NCI-H2081 treated with DMSO at 0.1 percent for 48 hours (cell line): Measurements from ENCODE around the gene SMIM44.
"Not testable (repeated sequence)": the region's sequence is repeated elsewhere in the genome, so short reads cannot be mapped to it uniquely, and the experiment has no call there.

ENCODE experiments used
- DNase-seq: peaks from one replicate; lab custom pipeline; 2025; lab: John Stamatoyannopoulos, UW

The SMIM44 gene

DNA sequence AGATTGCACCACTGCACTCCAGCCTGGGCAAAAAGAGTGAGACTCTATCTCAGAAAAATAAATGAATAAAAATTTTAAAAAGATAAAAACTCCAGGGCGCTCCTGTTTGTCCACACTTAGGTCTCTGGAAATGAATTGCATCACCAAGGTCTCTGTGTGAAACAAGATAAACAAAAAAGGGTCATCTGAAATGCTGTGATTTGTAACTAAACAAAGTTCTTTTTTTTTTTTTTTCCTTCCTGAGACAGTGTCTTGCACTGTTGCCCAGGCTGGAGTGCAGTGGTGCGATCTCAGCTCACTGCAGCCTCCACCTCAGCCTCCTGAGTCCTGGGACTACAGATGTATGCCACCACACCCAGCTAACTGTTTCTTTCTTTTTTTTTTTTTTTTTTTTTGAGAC lies 34.4 kb upstream of the SMIM44 start:
- DNase-seq = no peak

DNA sequence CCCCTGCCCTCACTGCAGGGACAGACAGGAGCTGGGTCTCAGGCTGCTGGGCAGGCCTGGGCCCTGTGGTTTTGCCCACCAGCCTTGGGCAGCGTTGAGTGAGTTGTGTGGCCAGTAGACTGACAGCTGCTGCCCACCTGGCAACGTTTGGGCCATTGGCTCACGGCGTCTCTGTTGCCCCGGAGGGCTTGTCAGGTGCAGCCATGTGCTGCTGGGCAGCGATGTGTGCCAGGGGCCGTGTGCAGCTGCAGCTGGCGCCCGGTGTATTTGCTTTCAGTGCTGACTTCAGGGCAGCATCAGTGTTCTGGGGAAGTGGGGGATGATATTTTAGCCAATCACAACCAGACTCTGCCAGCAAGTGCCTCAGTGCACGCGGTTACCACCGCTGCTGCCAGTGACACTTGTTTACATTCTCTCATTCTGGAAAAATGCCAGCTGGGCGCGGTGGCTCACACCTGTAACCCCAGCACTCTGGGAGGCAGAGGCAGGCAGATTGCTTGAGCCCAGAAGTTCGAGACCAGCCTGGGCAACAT lies 33.5 kb upstream of the SMIM44 start:
- DNase-seq = peak; percentile 93

DNA sequence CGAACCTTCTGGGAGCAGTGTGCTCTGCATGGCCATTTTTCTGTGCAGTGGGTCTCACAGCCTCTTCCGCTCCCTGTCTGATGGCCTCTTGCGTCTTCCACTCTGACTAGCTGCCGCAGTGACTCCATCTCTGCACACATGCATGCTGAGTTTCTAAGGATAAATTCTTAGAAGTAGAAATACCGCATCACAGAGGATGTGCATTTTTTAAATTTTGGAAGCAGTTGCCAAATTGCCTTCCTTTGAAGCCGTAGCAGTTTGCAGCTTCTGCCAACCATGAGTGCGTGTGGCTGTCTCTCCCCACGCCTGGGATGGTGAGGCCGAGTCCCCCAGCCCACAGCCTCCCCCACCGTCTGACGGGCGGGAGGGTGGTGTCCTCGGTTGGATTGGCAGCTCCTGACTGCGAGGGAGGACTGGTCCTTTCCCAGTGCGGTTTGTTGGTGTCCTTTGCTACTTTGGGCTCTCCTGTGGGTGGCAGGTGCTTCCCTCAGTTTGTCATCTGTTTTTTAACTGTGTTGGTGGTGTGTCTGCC lies 32.7 kb upstream of the SMIM44 start:
- no peak for DNase-seq

DNA sequence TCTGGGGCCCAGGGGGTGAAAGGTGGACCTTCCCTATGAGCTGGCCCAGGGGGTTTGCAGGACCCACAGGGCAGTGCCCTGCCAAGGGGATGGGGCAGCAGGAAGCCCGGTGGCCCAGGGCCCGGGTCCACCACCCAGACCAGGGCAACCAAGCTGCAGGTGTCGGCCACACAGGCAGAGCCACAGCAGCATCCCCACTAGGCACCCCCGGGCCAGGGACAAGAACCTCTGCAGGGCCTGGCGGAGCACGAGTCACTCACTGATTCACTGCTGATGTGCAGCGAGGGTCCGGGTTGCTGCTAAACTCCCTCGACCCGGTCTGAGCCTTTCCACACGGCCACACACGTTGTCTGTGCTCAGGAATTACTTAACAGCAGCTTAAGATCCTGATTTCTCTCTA lies 31.7 kb upstream of the SMIM44 start:
- DNase-seq = no peak

DNA sequence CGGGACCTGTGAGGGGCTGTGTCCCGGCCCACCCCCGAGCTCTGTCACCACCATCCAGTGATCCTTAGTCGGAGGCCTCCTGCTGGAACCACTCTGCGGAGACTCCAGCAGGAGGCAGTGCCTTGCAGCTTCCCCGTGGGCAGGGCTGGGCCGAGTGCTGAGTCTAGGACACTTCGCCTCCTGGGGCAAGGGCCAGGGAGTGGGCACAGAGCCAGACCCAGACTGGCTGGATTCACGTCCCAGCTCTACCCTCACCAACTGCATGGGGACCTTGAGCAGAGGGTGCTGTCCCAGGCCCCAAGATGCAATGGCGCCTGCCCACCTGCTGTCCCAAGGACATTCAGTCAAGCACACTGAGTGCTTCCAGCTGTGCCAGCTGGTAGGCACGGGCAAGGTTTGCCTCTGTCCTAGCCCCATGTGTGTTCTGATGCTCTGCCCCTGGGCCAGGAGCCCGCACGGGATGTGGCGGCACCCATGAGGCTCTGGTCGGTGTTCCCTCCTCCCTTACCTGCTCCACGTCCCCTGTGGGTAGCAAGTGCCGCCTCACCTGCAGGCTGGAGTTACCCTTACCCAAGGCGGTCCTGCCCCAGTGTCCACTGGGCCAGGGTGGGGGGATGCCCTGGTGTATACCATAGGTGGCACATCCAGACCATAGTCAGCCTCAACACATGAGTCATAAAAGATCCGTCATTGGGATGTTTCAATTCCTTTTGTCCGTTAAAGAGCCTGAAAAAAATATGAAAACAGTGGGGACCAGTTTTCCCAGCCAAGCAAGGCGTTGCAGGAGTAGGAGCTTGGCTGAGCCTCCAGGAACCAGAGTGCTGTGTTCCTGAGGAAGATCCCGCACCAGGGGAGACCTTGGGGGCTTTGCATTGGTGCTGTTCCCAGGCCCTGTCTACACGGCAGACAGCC lies 30.2 kb upstream of the SMIM44 start:
- DNase-seq = no peak

DNA sequence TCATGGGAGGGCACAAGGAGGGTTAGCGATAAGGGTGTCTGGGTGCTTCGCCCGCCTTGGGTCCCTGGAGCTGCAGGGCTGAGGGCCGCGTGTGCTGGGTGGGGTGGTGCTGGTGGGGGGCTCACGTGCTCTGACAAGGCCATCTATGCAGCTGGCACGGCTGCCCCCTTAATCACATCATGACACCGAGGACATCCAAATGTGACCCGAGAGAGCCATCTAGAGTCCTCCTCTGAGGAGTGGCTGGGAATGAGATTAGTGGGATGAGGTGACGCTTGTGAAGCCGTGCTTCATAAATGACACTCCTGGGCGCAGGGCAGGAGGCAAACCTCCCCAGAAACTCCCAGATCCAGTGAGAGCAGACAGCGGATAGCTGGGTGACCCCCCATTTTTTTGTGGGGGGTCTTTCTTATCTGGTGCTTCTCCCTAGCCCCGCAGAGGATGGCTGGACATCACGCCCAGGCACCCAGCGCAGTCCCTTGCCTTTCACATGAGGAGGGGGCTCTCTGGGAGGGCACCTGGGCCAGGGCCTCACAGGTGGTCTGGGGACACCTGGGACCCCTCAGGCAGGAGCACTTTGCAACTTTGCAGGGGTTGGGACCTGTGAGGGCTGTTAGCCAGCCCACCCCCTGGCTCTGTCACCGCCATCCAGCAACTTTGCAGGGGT lies 29.5 kb upstream of the SMIM44 start:
- no peak for DNase-seq

DNA sequence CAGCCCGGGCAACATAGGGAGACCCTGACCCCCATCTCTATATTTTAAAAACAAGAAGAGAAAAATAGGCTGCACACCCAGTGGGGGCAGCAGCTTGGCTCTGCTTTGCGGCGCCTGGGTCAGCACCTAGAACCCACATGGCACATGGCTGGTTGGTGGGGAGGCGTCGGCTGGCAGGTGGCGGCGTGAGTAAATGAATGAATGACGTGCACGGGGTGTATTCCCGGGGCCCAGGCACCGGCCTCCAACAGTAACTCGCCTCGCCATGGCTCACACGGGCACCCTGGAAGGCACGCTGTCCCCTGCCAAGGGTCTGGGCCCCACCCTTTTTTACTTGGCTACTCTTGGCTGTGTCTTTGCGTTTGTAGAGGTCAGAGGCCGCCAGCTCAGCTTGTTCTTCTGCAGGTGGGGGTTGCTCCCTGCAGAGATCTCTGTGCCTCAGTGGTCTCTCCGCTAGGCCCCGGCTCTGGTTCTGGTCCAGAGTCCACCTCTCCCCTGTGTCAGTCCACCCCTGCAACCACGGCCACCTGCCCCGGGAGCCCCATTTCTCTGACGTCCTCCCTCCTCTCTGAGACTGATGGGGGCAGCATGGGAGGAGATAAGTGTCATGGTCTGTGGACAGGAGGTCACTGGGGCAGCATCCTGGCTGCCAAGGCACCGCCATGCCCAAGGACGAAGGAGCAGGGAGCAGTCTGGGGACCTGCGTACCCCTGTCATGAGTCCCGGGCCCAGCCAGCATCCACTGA lies 28.4 kb upstream of the SMIM44 start:
- no peak for DNase-seq

DNA sequence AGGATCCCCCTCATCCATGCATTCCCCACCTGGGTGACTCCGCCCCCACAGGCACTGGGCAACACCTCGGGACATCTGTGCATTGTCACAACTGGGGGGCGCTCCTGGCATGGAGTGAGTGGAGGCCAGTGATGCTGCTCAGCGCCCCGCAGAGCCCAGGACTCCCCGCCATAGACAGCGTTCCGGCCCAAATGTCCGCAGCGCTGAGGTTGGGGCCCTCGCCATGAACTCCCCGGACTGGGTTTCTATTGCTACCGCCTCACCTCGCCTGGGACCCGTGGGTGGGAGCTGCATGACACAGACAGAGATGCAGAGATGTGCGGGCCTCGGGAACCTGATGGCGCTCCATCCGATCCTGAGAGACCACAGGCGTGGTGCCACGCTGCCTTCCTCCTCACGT lies 27.5 kb upstream of the SMIM44 start:
- DNase-seq = no peak

DNA sequence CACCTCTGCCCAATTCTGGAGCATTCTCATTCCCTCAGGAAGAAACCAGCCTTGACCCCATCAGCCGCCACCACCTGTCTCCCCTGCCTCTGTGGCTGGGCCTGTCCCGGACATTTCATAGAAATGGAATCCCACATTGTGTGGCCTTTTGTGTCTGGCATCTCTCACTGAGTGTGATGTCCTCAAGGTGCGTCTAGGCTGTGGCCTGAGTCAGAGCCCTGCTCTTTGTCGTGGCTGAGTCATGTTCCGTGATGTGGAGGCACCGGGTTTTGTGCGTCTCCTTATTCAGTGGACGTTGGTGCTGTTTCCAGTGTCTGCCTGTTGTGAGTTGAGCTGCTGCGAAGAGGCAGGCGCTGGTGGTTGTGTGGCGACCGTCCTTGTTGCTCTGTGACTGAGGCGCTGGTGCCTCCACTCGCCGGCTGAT lies 26.3 kb upstream of the SMIM44 start:
- no peak for DNase-seq

DNA sequence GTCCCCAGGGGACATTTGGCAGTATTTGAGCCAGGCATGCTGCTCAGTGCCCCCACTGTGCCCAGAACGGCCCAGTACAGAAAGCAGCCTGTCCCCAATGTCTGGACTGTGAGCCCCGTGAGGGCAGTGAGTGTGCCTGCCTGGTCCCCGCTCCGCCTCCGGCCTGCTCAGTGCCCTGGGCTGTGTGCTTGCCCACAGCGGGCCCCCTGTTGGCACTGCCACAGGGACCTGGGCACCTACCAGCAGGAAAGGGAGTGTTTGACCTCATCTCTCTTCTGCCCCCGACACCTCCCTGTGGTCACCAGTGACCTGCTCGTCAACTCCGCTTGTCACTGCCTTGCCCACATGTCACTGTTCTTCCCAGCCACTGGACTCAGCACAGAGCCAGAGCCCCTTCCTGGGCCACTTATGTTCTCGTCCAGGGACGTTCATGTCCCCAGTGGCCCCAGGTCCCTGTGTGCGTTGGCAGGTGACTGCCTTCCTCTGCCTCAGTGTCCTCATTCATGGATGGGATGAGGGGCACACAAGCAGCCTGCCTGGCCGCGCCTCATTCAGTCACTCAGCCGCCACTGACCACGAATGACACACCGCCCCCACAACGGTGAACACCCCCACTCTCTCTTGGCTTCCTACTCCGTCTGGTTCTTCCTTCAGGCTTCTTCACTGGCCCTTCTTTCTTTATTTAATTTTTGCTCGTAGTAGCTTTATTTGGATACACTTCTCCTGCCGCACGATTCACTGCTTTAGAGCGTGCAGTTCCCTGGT lies 25.7 kb upstream of the SMIM44 start:
- no peak for DNase-seq

DNA sequence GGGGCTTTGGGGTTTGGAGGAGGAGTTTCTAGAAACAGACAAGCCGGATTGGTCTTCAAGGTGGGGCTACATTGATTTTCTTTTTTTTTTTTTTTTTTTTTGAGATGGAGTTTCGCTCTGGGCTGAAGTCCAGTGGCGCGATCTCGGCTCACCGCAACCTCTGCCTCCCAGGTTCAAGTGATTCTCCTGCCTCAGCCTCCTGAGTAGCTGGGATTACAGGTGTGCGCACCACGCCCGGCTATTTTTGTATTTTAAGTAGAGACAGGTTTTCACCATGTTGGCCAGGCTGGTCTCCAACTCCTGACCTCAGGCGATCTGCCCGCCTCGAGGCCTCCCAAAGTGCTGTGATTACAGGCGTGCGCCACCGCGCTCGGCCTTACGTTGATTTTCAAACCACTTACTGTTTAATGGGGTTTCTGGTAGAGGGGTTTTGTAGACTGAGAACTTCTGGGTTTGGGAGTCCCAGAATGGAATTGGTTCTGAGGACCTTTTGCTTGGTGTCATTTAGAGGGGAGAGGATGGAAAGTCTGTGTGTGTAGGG lies 24.9 kb upstream of the SMIM44 start:
- DNase-seq = not testable (repeated sequence)

DNA sequence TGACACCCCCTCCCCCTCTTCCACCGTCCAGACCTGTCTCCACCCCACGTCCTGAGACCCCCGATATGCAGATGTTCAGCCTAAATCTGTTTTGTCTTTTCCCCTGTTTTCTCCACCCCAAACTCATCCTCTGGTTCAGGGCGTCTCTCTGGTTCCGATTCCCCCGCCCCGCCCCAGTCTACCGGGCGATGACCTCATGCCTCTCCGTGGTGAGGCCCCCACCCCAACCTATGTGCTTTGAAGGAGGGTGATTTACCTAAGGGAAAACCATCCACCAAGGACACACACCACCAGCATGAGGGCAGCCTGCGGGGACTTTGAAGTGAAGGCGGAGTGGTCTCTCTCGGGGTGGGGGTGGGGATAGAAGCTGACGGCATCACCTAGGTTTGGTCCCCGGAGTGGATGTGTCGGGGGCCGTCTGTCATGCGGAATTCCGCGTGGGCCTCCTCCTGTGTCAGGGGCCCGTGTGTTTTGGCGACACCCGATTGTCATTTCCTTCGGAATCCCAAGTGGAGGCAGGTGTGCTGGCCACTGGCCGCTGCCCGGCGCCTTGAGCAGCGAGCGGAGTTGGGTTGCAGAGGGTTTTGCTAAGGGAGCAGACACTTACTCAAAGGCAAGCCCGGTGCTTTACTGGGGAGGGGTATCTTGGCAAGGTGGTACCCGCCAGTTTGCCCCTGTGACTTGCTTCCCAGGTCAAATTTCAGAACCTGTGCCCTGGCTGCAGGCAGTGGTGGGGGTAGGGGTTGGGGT lies 24.3 kb upstream of the SMIM44 start:
- no peak for DNase-seq

DNA sequence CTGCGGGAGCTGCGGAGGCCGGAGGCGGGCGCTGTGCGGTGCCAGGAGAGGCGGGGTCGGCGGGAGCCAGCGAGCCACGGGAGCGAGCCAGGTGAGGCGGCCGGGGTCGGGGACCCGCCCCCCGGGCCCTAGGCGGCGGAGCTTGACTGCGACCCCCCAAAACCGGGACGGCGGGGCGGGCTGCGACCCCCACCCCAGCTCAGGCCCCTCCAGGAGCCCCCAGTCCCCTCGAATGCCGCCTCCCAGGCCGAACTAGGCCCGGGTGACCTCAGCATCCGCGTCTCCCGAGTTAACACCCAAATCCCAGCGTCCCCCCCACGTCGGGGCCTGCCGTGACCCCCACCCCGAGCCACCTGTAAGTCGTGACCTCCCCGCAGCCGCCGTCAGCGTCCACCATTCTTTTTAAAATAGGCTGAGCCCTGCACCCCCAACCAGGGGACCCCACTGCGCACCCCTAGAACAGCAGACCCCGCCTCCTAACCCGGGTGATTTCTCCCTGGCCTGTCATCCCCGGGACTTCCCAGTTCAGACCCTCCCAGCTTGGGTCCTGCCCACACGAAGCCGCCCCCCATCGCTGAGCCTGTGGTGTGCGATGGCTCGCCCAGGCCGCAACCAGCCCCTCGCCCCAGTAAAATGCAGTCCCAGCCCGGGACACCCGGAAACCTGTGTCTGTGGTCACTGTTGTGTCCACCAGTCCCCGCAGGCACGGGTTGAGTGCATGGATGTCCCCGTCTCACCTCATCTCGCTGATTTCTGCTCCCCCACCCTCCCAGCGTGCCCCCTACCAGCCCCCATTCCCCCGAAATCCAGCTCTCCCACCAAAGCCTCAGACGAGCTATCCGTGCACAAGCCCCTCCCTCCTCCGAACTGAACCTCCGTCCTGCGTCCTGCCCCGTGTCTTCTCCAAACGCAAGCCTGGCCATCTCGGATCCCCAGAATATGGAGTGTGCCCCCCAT lies 23.4 kb upstream of the SMIM44 start:
- no peak for DNase-seq

DNA sequence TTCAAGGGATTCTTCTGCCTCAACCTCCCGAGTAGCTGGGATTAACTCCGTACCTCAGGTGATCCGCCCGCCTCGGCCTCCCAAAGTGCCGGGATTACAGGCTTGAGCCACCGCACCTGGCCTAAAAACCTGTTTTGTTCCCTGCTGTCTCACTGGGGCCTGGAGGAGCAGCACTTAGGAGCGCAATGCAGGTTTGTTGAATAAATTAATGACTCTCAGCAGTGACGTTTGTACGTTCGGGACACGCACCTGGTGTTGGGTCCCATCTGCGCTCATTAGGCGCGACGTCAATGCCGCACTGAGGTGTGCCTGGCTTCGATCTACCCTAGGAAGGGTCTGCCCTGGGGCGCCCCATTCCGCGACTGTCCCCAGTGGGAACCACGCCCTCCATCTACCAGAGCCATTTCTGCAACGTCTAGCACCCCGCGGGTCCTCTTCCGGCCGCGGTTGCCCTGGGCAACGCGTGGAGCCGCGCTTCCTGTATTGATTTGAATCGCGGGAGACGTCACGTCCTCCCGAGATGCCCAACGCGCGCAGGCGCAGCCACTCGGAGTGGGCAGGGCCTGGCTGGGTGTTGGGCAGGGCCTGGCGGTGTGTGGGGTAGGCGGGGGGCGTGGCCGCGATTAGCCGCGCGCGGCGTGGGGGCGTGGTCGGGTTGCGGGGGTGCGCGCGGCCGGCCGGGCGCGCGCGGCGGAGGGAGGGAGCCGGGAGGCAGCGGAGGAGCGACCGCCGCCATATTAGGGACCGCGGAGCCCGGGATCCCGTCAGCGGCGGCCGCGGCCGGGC lies 22.6 kb upstream of the SMIM44 start, which contains the start of gene FZR1:
TSS of gene FZR1 (plus strand) at position 714 of the 786 bp plus-strand sequence. CDS start 16,679 bp downstream, outside the sequence.
- peak; percentile 94 for DNase-seq

DNA sequence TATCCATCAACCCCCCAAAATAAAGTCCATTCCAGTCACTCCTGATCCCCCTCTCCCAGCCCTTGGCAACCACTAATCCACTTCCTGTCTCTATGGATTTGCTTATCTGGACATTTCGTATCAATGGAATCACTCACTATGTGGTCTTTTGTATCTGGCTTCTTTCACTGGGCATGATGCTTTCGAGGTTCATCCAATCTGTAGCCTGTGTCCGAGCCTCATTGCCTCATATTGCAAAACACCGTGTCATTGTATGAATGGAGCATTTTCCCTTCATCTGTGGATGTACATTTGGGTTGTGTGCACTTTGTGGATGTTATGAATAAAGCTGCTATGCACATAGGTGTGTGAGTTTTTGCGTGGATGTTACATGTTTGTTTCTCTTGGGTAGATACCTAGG lies 21.5 kb upstream of the SMIM44 start:
- no peak for DNase-seq

DNA sequence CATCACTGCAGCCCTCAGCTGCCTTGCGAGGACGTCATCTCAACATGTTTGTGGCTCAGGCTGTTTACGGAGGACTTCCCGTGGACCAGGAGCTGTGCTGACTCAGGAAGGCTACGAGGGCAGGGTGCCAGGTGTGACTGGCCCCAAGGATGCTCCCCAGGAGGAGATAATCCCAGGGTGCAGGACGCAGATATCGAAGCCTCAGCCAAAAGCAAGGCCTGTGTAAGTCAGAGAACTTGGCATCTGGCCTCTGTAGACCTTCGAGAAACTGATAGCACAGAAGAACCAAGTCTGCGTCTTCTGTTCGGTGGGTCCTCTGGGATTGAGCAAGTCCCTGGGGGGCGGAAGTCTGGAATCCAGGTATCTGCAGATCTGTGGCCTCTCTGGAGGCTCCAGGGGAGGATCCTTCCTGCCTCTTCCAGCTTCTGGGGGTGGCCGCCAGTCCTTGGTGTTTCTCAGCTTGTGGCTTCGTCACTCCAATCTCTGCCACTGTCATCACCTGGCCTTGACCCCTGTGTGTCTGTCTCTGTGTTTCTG lies 19.9 kb upstream of the SMIM44 start:
- no peak for DNase-seq

DNA sequence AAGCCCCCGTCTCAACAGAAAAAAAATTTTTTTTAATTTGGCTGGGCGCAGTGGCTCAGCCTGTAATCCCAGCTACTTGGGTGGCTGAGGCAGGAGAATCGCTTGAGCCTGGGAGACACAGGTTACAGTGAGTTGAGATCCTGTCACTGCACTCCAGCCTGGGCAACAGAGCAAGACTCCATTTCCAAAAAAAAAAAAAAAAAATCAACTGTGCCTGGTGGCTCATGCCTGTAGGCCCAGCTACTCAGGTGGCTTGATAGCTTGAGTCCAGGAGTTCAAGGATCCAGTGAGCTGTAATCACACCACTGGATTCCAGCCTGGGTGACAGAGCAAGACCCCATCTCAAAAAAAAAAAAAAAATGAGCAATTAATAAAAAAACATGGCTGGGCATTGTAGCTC lies 18.5 kb upstream of the SMIM44 start:
- DNase-seq = no peak
